Activated naive CD8-positive, alpha-beta T cell treated with anti-CD3 and anti-CD28 coated beads, Interleukin-2, amount 10 ng/mL, durations not matched to agents 7 days and 5 days (primary cell): ENCODE data around the gene RAB38. TPM values are rescaled to one million over a fixed set of nuclear protein-coding genes. Genes with fewer than 3 reads are reported as not detected.
A peak's percentile ranks its signal among the peaks of the same experiment; 100 is the strongest.

Experiments
- ATAC-seq: fragments of 150-1000 bp; cut with Tn5 transposase; one replicate; pipeline ENCODE4 v1.10.0; 2021; ENCODE audit warnings: low read depth, moderate library complexity
- POLR2A ChIA-PET: fragments of 350-600 bp; sonication (Branson Sonifier 250); formaldehyde crosslinking; loops from one replicate; lab custom pipeline; 2021; ENCODE audit warnings: antibody characterized with exemption; lab: Charles Lee
- DNase-seq: peaks from one replicate; pipeline ENCODE4 v3.0.0; 2021
- H3K27ac Mint-ChIP-seq: one replicate; pipeline ENCODE4 v1.8.0; 2022; ENCODE audit warnings: mild to moderate bottlenecking, mixed read lengths
- H3K27me3 Mint-ChIP-seq: one replicate; pipeline ENCODE4 v1.8.0; 2022; ENCODE audit warnings: mild to moderate bottlenecking, moderate library complexity, mixed read lengths
- H3K36me3 Mint-ChIP-seq: one replicate; pipeline ENCODE4 v1.8.0; 2021; ENCODE audit warnings: mild to moderate bottlenecking, mixed read lengths
- H3K4me1 Mint-ChIP-seq: one replicate; pipeline ENCODE4 v1.8.0; 2021; ENCODE audit warnings: mixed read lengths
- H3K4me3 Mint-ChIP-seq: one replicate; pipeline ENCODE4 v1.8.0; 2022; ENCODE audit warnings: mild to moderate bottlenecking, moderate library complexity, mixed read lengths
- H3K9me3 Mint-ChIP-seq: one replicate; pipeline ENCODE4 v1.8.0; 2021; ENCODE audit warnings: mixed read lengths
- total RNA-seq, 2 experiments: library from RNA; stranded (reverse); gene quantifications; one replicate each; pipeline ENCODE4 v1.2.3, GENCODE V29; 2021

Gene RAB38
- total RNA-seq, result 1 to 10 TPM; 1.4 to 1.8 TPM

DNA sequence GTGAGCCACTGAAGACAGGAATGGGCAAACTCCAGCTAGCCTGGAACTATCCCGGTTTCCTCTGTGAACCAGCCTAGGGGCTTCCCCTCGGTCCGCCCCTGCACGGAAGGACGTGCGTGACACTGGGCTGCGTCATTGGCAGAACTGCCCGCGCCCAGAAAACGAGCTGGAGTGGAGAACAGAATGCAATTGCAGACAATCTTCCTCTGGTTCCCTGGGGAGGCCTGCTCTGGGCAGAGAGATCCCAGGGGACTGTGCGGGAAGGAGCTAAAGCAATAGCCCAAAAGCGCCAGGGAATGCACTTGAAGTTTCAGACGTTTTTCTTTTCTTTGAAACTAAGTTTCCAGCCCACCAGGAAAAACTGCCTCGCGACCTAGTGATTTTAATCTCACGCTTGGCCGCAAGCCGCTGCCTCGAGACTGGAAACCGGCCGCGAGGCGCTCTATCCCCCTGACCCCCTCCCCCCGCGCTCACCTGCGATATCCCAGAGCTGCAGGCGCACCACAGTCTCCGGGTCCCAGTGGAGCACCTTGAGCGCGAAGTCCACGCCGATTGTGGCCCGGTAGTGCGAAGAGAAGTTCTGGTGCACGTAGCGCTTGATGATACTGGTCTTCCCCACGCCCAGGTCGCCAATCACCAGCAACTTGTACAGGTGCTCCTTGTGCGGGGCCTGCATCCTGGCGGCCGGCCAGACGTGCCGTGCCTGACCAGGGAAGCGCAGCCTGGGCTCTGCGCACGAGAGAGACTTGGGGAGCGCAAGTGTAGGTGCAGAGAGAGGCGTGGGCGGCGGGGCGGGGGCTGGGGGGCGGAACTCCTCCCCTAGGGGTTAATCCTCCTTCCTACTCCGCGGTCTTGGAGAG, at the start of gene RAB38:
TSS of gene RAB38 (minus strand) at position 735 of the 860 bp plus-strand sequence. CDS start at position 676, 59 bp downstream.
- H3K36me3 Mint-ChIP-seq, result no peaks in the 10 kb centered on the region
- peak within 1 kb of the TSS; percentile 73 for H3K27ac Mint-ChIP-seq

DNA sequence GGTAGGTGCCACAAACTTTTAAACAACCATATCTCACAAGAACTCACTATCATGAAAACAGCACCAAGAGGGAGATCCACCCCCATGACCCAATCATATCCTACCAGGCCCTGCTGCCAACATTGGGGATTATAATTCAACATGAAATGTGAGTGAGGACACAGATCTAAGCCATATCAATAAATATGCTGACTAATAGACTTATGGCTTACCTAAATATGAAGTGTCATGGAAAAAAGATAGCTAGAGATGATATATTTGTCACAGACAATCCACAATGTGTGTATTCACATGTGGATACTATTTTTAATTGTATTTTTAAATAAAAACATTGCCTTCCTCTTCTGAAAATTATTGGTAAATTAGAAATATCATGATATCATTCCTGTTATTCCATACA, 38.2 kb upstream of the RAB38 start:
- POLR2A ChIA-PET, result no interaction called here
- ATAC-seq (no peak), DNase-seq (no peak)
- H3K27me3 Mint-ChIP-seq, result no peaks in the 10 kb centered on the region
- no peaks in the 10 kb centered on the region for H3K9me3 Mint-ChIP-seq
- H3K27ac Mint-ChIP-seq, result no peak overlapping the region
- no peaks in the 10 kb centered on the region for H3K36me3 Mint-ChIP-seq
- H3K4me1 Mint-ChIP-seq, result no peaks in the 10 kb centered on the region
- H3K4me3 Mint-ChIP-seq, result no peak overlapping the region

More for the DNA sequence above, at the start of gene RAB38:
- DNase-seq (peak; percentile 60), ATAC-seq (peak; percentile 60)
- Mint-ChIP-seq H3K4me1 (peaks cover 32% of the 10 kb centered on the region), H3K4me3 (peak within 1 kb of the TSS; percentile 83), H3K27me3 (peaks cover 4% of the 10 kb centered on the region), H3K9me3 (no peaks in the 10 kb centered on the region)
- POLR2A ChIA-PET, result interaction anchor here (1.1 kb wide), 1 partner anchor 163 kb away, joined by 3 read pairs; the partner anchor contains the start of gene CTSC

DNA sequence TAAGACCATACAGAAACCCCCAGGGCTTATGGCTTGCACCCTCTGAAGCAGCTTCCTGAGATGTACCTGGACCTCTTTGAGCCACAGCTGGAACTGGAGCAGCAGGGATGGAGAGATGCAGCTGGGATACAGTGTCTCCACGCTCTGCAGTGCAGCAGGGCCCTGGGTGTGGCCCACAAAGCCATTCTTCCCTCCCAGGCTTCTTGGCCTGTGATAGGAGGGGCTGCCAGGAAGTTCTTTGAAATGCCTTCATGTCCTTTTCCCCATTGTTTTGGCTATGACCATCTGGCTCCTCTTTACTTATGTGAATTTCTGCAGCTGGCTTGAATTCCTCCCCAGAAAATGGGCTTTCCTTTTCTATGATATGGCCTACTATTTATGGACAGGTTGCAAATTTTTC, 37.1 kb upstream of the RAB38 start:
- H3K9me3 Mint-ChIP-seq, result no peaks in the 10 kb centered on the region
- DNase-seq, result no peak
- no peaks in the 10 kb centered on the region for H3K36me3 Mint-ChIP-seq
- no peak for ATAC-seq
- no peak overlapping the region for H3K27ac Mint-ChIP-seq
- POLR2A ChIA-PET, result no interaction called here
- no peak overlapping the region for H3K4me3 Mint-ChIP-seq
- no peaks in the 10 kb centered on the region for H3K27me3 Mint-ChIP-seq
- H3K4me1 Mint-ChIP-seq, result no peaks in the 10 kb centered on the region

DNA sequence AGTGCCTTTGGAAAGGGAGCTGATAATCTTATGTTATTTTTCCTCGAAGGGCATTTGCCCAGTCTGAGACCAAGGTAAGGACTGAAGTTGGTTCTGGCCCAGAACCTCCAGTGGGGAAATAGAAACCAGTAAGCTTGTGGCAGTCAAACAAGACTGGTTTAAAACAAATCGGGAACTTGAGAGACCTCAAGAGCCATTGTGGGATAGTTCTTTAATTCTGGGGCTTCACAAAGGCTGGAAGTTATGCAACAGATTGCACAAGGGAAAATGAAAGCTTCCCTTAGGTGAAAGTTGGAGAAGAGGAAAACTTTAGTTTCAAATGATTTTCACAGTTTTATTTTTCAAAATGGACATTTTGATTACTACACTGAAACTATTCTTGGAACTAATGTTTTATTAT, 33.5 kb upstream of the RAB38 start:
- no peaks in the 10 kb centered on the region for H3K9me3 Mint-ChIP-seq
- no peak overlapping the region for H3K4me3 Mint-ChIP-seq
- no peaks in the 10 kb centered on the region for H3K27me3 Mint-ChIP-seq
- no peaks in the 10 kb centered on the region for H3K36me3 Mint-ChIP-seq
- no peaks in the 10 kb centered on the region for H3K4me1 Mint-ChIP-seq
- POLR2A ChIA-PET, result no interaction called here
- no peak for DNase-seq
- no peak overlapping the region for H3K27ac Mint-ChIP-seq
- ATAC-seq, result no peak

DNA sequence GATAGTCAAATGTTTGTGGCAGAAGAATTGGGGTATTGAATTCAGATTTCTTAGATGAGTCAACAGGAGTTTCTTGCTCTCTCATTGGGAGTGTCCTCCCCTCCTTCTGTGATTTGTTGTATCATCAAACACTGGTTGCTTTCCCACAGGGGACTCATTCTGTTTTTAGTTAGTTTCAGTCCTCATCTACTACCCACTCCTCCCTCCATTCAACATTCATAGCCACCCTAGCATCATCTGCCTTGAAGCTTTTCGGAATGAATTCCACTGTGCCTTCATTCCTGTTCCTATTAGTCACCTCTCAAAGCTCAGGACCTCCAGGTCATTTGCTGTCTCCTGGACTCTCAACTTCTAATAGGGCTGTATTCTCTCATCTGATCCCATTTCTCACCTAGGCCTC, 31.5 kb upstream of the RAB38 start:
- no peaks in the 10 kb centered on the region for H3K9me3 Mint-ChIP-seq
- no peak overlapping the region for H3K27ac Mint-ChIP-seq
- H3K36me3 Mint-ChIP-seq, result no peaks in the 10 kb centered on the region
- H3K4me1 Mint-ChIP-seq, result no peaks in the 10 kb centered on the region
- no peak overlapping the region for H3K4me3 Mint-ChIP-seq
- DNase-seq (no peak), ATAC-seq (no peak)
- POLR2A ChIA-PET, result interaction anchor here (0.6 kb wide), 1 partner anchor 1697 kb away, joined by 3 read pairs; no protein-coding TSS in a partner anchor
- H3K27me3 Mint-ChIP-seq, result no peaks in the 10 kb centered on the region

DNA sequence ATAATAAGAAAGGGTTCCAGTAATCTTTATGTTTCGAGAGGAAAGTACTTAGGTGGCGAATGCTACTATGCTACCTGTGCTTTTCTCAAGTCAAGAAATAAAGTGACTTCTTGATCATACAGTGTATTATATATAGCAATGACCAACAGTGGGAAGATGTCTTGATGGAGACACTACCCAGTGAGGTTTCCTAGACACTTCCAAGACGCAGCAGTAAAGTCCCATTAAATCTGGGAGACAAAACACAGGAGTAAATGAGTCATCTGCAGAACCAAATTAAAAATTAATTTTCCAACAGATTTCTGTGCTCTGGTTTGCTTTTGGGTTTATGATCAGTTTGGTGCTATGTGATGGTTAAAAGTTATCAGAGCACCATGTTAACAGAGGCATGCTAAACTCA, 29.1 kb upstream of the RAB38 start:
- no peak overlapping the region for H3K27ac Mint-ChIP-seq
- H3K4me3 Mint-ChIP-seq, result no peak overlapping the region
- POLR2A ChIA-PET, result no interaction called here
- no peak for DNase-seq
- H3K9me3 Mint-ChIP-seq, result peaks cover 1% of the 10 kb centered on the region
- H3K4me1 Mint-ChIP-seq, result no peaks in the 10 kb centered on the region
- no peak for ATAC-seq
- H3K27me3 Mint-ChIP-seq, result peaks cover under 1% of the 10 kb centered on the region
- H3K36me3 Mint-ChIP-seq, result no peaks in the 10 kb centered on the region

DNA sequence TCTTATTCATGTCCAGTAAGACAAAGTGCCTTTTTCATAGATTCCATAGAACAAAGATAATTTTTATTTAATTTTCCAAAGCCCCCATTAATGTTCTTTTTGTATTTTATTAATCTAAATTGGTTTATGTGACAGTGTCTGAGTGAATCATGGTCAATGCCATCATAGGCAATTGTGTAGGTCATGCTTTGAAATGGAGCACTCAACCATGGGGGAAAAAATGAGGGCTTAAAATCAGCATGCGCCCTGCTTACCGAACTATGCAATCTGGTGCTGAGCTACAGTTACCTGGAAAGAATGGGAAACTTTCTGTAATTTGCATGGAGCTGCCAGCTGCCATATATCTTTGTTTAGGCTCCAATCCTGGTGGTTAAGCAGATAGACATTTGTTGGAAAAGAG, 28.4 kb upstream of the RAB38 start:
- no peaks in the 10 kb centered on the region for H3K4me1 Mint-ChIP-seq
- H3K27me3 Mint-ChIP-seq, result peaks cover 4% of the 10 kb centered on the region
- no peak overlapping the region for H3K4me3 Mint-ChIP-seq
- H3K36me3 Mint-ChIP-seq, result no peaks in the 10 kb centered on the region
- POLR2A ChIA-PET, result no interaction called here
- DNase-seq, result no peak
- ATAC-seq, result no peak
- no peak overlapping the region for H3K27ac Mint-ChIP-seq
- peaks cover 4% of the 10 kb centered on the region for H3K9me3 Mint-ChIP-seq

DNA sequence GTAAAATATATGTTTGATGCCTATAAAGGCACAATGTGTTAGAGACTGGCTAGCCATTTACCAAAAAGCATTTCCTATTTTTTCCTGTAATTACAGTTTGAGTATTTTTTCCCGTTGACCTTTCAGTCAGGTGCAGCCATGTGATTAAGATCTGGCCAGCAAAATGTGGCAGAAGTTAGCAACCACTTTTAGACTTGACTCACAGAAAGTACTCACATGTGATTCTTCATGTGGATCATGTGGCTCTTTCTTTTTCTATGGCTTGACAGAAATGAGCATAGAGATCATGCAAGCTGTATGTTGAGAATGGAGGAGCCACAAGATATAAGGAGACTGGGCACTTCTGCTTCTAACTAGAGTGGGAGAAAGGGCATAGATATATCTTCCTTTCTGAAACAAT, 27.3 kb upstream of the RAB38 start:
- Mint-ChIP-seq H3K4me1 (no peaks in the 10 kb centered on the region), H3K27ac (no peak overlapping the region), H3K36me3 (no peaks in the 10 kb centered on the region), H3K4me3 (no peak overlapping the region), H3K27me3 (peaks cover 4% of the 10 kb centered on the region), H3K9me3 (peaks cover 4% of the 10 kb centered on the region)
- POLR2A ChIA-PET, result no interaction called here
- ATAC-seq (no peak), DNase-seq (no peak)

DNA sequence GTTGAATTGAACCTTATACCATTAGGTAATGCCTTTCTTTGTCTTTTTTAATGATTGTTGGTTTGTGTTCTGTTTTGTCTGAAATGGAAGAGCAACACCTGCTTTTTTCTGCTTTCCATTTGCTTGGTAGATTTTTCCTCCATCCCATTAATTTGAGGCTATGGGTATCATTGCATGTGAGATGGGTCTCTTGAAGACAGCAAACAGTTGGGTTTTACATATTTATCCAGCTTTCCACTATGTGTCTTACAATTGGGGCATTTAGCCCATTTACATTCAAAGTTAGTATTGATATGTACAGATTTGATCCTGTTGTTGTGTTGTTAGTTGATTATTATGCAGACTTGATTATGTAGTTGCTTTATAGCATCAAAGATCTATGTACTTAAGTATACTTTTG, 21.1 kb upstream of the RAB38 start:
- Mint-ChIP-seq H3K4me1 (no peaks in the 10 kb centered on the region), H3K4me3 (no peak overlapping the region), H3K9me3 (peaks cover 22% of the 10 kb centered on the region), H3K27me3 (peaks cover 24% of the 10 kb centered on the region), H3K36me3 (peaks cover 3% of the 10 kb centered on the region), H3K27ac (no peak overlapping the region)
- no peak for DNase-seq
- POLR2A ChIA-PET, result no interaction called here
- ATAC-seq, result no peak

DNA sequence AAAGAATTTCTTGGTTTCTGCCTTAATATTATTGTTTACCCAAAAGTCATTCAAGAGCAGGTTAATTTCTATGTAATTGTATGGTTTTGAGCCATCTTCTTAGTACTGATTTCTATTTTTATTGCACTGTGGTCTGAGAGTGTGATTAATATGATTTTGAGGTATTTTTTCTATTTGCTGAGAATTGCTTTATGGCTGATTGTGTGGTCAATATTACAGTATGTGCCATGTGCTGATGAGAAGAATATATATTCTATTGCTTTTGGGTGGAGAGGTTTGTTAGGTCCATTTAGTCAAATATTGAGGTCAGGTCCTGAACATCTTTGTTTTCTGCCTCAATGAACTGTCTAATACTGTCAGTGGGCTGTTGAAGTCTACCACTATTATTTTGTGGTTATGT, 20.7 kb upstream of the RAB38 start:
- peaks cover 24% of the 10 kb centered on the region for H3K27me3 Mint-ChIP-seq
- no peak for DNase-seq
- H3K36me3 Mint-ChIP-seq, result peaks cover 3% of the 10 kb centered on the region
- H3K9me3 Mint-ChIP-seq, result peaks cover 22% of the 10 kb centered on the region
- ATAC-seq, result no peak
- POLR2A ChIA-PET, result no interaction called here
- H3K27ac Mint-ChIP-seq, result no peak overlapping the region
- no peaks in the 10 kb centered on the region for H3K4me1 Mint-ChIP-seq
- no peak overlapping the region for H3K4me3 Mint-ChIP-seq

DNA sequence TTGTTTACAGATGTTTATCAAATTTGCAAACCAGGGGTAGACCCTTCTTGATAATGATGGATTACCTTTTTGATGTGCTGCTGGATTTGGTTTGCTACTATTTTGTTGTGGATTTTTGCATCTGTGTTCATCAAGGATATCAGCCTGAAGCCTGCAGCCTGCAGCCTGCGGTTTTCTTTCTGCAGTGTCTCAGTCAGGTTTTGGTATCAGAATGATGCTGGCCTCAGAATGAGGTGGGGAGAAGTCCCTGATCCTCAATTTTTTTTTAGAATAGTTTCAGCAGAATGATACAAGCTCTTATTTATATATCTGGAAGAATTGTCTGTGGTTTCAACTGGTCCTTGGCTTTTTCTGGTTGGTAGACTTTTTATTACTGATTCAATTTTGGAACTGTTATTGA, 19.7 kb upstream of the RAB38 start:
- Mint-ChIP-seq H3K27ac (no peak overlapping the region), H3K27me3 (peaks cover 24% of the 10 kb centered on the region), H3K9me3 (peaks cover 22% of the 10 kb centered on the region), H3K4me1 (no peaks in the 10 kb centered on the region), H3K4me3 (no peak overlapping the region), H3K36me3 (peaks cover 3% of the 10 kb centered on the region)
- ATAC-seq (no peak), DNase-seq (no peak)
- POLR2A ChIA-PET, result no interaction called here

DNA sequence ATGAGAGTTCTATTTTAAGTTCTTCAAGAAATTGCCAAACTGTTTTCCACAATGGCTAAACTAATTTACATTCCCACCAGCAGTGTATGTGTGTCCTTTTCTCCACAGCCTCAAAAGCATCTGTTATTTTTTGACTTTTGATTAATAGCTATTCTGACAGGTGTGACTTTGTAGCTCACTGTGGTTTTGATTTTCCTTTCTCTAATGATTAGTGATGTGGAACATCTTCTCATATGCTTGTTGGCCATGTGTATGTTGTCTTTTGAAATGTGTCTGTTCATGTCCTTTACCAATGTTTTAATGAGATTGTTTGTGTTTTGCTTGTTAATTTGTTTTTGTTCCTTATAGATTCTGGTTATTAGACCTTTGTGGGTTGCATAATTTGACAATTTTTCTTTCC, 18.0 kb upstream of the RAB38 start:
- H3K9me3 Mint-ChIP-seq, result peaks cover 18% of the 10 kb centered on the region
- H3K27ac Mint-ChIP-seq, result no peak overlapping the region
- H3K4me1 Mint-ChIP-seq, result no peaks in the 10 kb centered on the region
- no peak for DNase-seq
- no peak overlapping the region for H3K4me3 Mint-ChIP-seq
- H3K36me3 Mint-ChIP-seq, result peaks cover 3% of the 10 kb centered on the region
- H3K27me3 Mint-ChIP-seq, result peaks cover 20% of the 10 kb centered on the region
- no peak for ATAC-seq
- POLR2A ChIA-PET, result no interaction called here

DNA sequence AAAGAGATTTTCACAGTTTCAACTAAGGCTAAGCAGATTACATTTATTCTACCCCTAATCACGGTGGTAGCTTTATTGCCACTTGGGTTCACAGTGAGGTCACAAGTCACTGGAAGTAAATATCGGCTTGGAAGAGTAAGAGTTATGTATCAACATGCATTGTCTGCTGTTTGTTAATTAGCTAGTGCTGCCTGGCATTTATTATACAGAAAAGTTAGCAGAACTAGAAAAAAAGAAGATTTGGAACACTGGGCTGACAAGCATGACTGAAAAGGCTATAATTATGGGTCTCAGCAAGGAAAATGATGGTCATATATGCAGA, 13.7 kb upstream of the RAB38 start:
- ATAC-seq, result no peak
- POLR2A ChIA-PET, result no interaction called here
- H3K27ac Mint-ChIP-seq, result no peak overlapping the region
- H3K36me3 Mint-ChIP-seq, result no peaks in the 10 kb centered on the region
- no peak overlapping the region for H3K4me3 Mint-ChIP-seq
- H3K9me3 Mint-ChIP-seq, result peaks cover 3% of the 10 kb centered on the region
- peaks cover 2% of the 10 kb centered on the region for H3K27me3 Mint-ChIP-seq
- DNase-seq, result no peak
- H3K4me1 Mint-ChIP-seq, result no peaks in the 10 kb centered on the region

DNA sequence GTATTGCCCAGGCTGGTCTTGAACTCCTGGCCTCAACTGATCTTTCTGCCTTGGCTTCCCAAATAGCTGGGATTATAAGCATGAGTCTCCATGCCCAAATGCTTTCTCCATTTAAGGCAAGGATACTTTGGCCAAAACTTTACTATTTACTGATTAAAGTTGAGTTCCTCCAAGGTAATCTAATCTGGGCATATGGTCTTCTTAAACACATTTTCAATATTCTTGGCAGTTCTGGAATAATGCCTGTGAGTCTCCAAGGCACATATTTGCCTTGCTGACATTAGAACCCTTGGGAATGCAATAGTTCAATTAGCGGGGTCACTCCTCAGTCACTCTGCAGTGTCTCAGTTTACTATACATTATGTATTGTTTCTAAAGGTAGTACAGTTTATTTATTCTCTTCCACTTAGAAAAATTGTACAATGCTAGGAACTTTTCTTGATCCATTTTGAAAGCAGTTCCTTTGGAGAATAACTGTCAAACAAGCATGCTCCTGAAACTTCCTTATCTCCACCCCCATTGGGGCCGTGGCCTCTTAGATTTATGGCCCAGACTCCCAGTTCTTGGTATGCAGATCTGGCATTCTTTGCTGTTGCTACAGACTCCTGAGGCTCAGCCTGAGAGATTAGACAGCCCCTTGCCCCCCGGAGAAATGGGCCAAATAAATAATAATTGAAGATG, 13.1 kb upstream of the RAB38 start:
- no peak for ATAC-seq
- DNase-seq, result no peak
- Mint-ChIP-seq H3K36me3 (peaks cover 2% of the 10 kb centered on the region), H3K27me3 (peaks cover 2% of the 10 kb centered on the region), H3K9me3 (peaks cover 3% of the 10 kb centered on the region), H3K4me1 (no peaks in the 10 kb centered on the region), H3K4me3 (no peak overlapping the region), H3K27ac (no peak overlapping the region)
- POLR2A ChIA-PET, result no interaction called here
